ENCODE data around the gene POMC. TPM values are rescaled to one million over a fixed set of nuclear protein-coding genes. Genes with fewer than 3 reads are reported as not detected.

POMC gene
- total and polyA plus RNA-seq, 7 experiments from 2014 or later = 3.5 to 10.1 (median 4.3) TPM

- no peak for ATAC-seq
- no peak overlapping the region for H3K27ac ChIP-seq (ENCODE audit: low read depth, low read length)
- Mint-ChIP-seq H3K9me3 (no peaks in the 10 kb centered on the region), H3K27ac (no peak overlapping the region), H3K4me3 (no peak overlapping the region), H3K36me3 (no peaks in the 10 kb centered on the region), H3K27me3 (peaks cover 0 to 29% (median 0%) of the 10 kb centered on the region in 5 donors), H3K4me1 (peaks cover 0 to 3% (median 0%) of the 10 kb centered on the region in 7 donors)
- H3K4me3 ChIP-seq (ENCODE audit: low read length) = no peak overlapping the region
- intact Hi-C loops (cut with micrococcal nuclease) = no loop called here
- CTCF ChIA-PET = interaction anchor here (0.6 kb wide), 2 partner anchors 55 to 59 kb away, joined by 3 to 5 read pairs; no protein-coding TSS in a partner anchor
- H3K36me3 ChIP-seq (ENCODE audit: control insufficient read depth in 2 of 3, insufficient read depth in 3 of 3, low read length in 3 of 3) = no peaks in the 10 kb centered on the region
- POLR2A ChIA-PET = no interaction called here
- DNase-seq = no peak
- peaks cover 0 to 3% of the 10 kb centered on the region in 2 donors for H3K27me3 ChIP-seq (ENCODE audit: control insufficient read depth in 2 of 2, insufficient read depth in 2 of 2, low read length in 2 of 2)
- H3K4me1 ChIP-seq (ENCODE audit: control insufficient read depth in 2 of 2, insufficient read depth in 2 of 2, low read length in 2 of 2) = no peaks in the 10 kb centered on the region
- no peaks in the 10 kb centered on the region for H3K9me3 ChIP-seq (ENCODE audit: control insufficient read depth in 2 of 3, low read length in 3 of 3)
These were observed 19.5 kb upstream of the POMC start for GRCh38 chr2:25187729-25188350.

GRCh38 chr2:25184254-25184653 lies 15.9 kb upstream of the POMC start:
- POLR2A ChIA-PET = no interaction called here
- Histone ChIP-seq H3K4me3 (ENCODE audit: low read length) (no peak overlapping the region), H3K9me3 (ENCODE audit: control insufficient read depth in 2 of 3, low read length in 3 of 3) (no peaks in the 10 kb centered on the region), H3K36me3 (ENCODE audit: control insufficient read depth in 2 of 3, insufficient read depth in 3 of 3, low read length in 3 of 3) (no peaks in the 10 kb centered on the region), H3K27ac (ENCODE audit: low read depth, low read length) (no peak overlapping the region), H3K4me1 (ENCODE audit: control insufficient read depth in 2 of 2, insufficient read depth in 2 of 2, low read length in 2 of 2) (no peaks in the 10 kb centered on the region), H3K27me3 (ENCODE audit: control insufficient read depth in 2 of 2, insufficient read depth in 2 of 2, low read length in 2 of 2) (peaks cover 0 to 3% of the 10 kb centered on the region in 2 donors)
- ATAC-seq (no peak), DNase-seq (no peak)
- intact Hi-C loops (cut with micrococcal nuclease) = no loop called here
- CTCF ChIA-PET = interaction anchor here (0.7 kb wide), 1 partner anchor 914 kb away, joined by 3 read pairs; no protein-coding TSS in a partner anchor
- H3K36me3 Mint-ChIP-seq = no peaks in the 10 kb centered on the region
- H3K4me3 Mint-ChIP-seq = no peak overlapping the region
- H3K27me3 Mint-ChIP-seq = peaks cover 0 to 27% (median 0%) of the 10 kb centered on the region in 5 donors
- peaks cover 0 to 3% (median 0%) of the 10 kb centered on the region in 11 donors for H3K9me3 Mint-ChIP-seq
- peaks cover 0 to 3% (median 0%) of the 10 kb centered on the region in 7 donors for H3K4me1 Mint-ChIP-seq
- H3K27ac Mint-ChIP-seq = no peak overlapping the region

- POLR2A ChIA-PET = no interaction called here
These were observed 10.6 kb upstream of the POMC start for GRCh38 chr2:25178976-25179375.

GRCh38 chr2:25177211-25177611 lies 8.8 kb upstream of the POMC start:
- intact Hi-C loops (cut with micrococcal nuclease) = no loop called here
- DNase-seq (no peak), ATAC-seq (no peak)
- no peaks in the 10 kb centered on the region for H3K36me3 ChIP-seq (ENCODE audit: control insufficient read depth in 2 of 3, insufficient read depth in 3 of 3, low read length in 3 of 3)
- CTCF ChIA-PET = no interaction called here
- no peak overlapping the region for H3K4me3 ChIP-seq (ENCODE audit: low read length)
- Mint-ChIP-seq H3K27ac (no peak overlapping the region), H3K4me1 (peaks cover 0 to 6% (median 3%) of the 10 kb centered on the region in 7 donors), H3K9me3 (peaks cover 0 to 3% (median 0%) of the 10 kb centered on the region in 11 donors), H3K36me3 (peaks cover 0 to 1% (median 0%) of the 10 kb centered on the region in 5 donors), H3K27me3 (peaks cover 15 to 37% (median 18%) of the 10 kb centered on the region in 5 donors), H3K4me3 (no peak overlapping the region)
- no peaks in the 10 kb centered on the region for H3K4me1 ChIP-seq (ENCODE audit: control insufficient read depth in 2 of 2, insufficient read depth in 2 of 2, low read length in 2 of 2)
- H3K27me3 ChIP-seq (ENCODE audit: control insufficient read depth in 2 of 2, insufficient read depth in 2 of 2, low read length in 2 of 2) = no peaks in the 10 kb centered on the region
- H3K9me3 ChIP-seq (ENCODE audit: control insufficient read depth in 2 of 3, low read length in 3 of 3) = no peaks in the 10 kb centered on the region
- POLR2A ChIA-PET = no interaction called here
- no peak overlapping the region for H3K27ac ChIP-seq (ENCODE audit: low read depth, low read length)

More at GRCh38 chr2:25178976-25179375, 10.6 kb upstream of the POMC start:
- Histone ChIP-seq H3K27ac (ENCODE audit: low read depth, low read length) (no peak overlapping the region), H3K36me3 (ENCODE audit: control insufficient read depth in 2 of 3, insufficient read depth in 3 of 3, low read length in 3 of 3) (no peaks in the 10 kb centered on the region), H3K4me1 (ENCODE audit: control insufficient read depth in 2 of 2, insufficient read depth in 2 of 2, low read length in 2 of 2) (no peaks in the 10 kb centered on the region), H3K9me3 (ENCODE audit: control insufficient read depth in 2 of 3, low read length in 3 of 3) (no peaks in the 10 kb centered on the region), H3K27me3 (ENCODE audit: control insufficient read depth in 2 of 2, insufficient read depth in 2 of 2, low read length in 2 of 2) (no peaks in the 10 kb centered on the region), H3K4me3 (ENCODE audit: low read length) (no peak overlapping the region)
- ATAC-seq = no peak
- H3K9me3 Mint-ChIP-seq = peaks cover 0 to 3% (median 0%) of the 10 kb centered on the region in 11 donors
- CTCF ChIA-PET = interaction anchor here (0.6 kb wide), 1 partner anchor 134 kb away, joined by 6 read pairs; no protein-coding TSS in a partner anchor
- no peaks in the 10 kb centered on the region for H3K36me3 Mint-ChIP-seq
- no peak overlapping the region for H3K4me3 Mint-ChIP-seq
- DNase-seq = no peak
- H3K27me3 Mint-ChIP-seq = peaks cover 5 to 31% (median 18%) of the 10 kb centered on the region in 5 donors
- intact Hi-C loops (cut with micrococcal nuclease) = no loop called here
- H3K27ac Mint-ChIP-seq = no peak overlapping the region
- H3K4me1 Mint-ChIP-seq = no peaks in the 10 kb centered on the region

- H3K27ac Mint-ChIP-seq = no peak overlapping the region
- intact Hi-C loops (cut with micrococcal nuclease) = no loop called here
- Histone ChIP-seq H3K9me3 (ENCODE audit: control insufficient read depth in 2 of 3, low read length in 3 of 3) (no peaks in the 10 kb centered on the region), H3K27me3 (ENCODE audit: control insufficient read depth in 2 of 2, insufficient read depth in 2 of 2, low read length in 2 of 2) (no peaks in the 10 kb centered on the region), H3K4me1 (ENCODE audit: control insufficient read depth in 2 of 2, insufficient read depth in 2 of 2, low read length in 2 of 2) (no peaks in the 10 kb centered on the region), H3K36me3 (ENCODE audit: control insufficient read depth in 2 of 3, insufficient read depth in 3 of 3, low read length in 3 of 3) (no peaks in the 10 kb centered on the region), H3K4me3 (ENCODE audit: low read length) (no peak overlapping the region), H3K27ac (ENCODE audit: low read depth, low read length) (no peak overlapping the region)
- peaks cover 0 to 1% (median 0%) of the 10 kb centered on the region in 5 donors for H3K36me3 Mint-ChIP-seq
- H3K9me3 Mint-ChIP-seq = no peaks in the 10 kb centered on the region
- ChIA-PET CTCF (no interaction called here), POLR2A (no interaction called here)
- DNase-seq (no peak), ATAC-seq (no peak)
- H3K27me3 Mint-ChIP-seq = peaks cover 15 to 40% (median 21%) of the 10 kb centered on the region in 5 donors
- H3K4me1 Mint-ChIP-seq = peaks cover 0 to 6% (median 3%) of the 10 kb centered on the region in 7 donors
- no peak overlapping the region for H3K4me3 Mint-ChIP-seq
These were observed 8.3 kb upstream of the POMC start for GRCh38 chr2:25176541-25177181.

- peaks cover 0 to 6% (median 3%) of the 10 kb centered on the region in 7 donors for H3K4me1 Mint-ChIP-seq
- no peaks in the 10 kb centered on the region for H3K9me3 ChIP-seq (ENCODE audit: control insufficient read depth in 2 of 3, low read length in 3 of 3)
- H3K4me3 ChIP-seq (ENCODE audit: low read length) = no peak overlapping the region
- H3K36me3 Mint-ChIP-seq = peaks cover 0 to 1% (median 0%) of the 10 kb centered on the region in 5 donors
- no peak overlapping the region for H3K4me3 Mint-ChIP-seq
- H3K36me3 ChIP-seq (ENCODE audit: control insufficient read depth in 2 of 3, insufficient read depth in 3 of 3, low read length in 3 of 3) = no peaks in the 10 kb centered on the region
- DNase-seq = no peak
- ChIA-PET POLR2A (no interaction called here), CTCF (no interaction called here)
- H3K27me3 ChIP-seq (ENCODE audit: control insufficient read depth in 2 of 2, insufficient read depth in 2 of 2, low read length in 2 of 2) = no peaks in the 10 kb centered on the region
- no peak overlapping the region for H3K27ac ChIP-seq (ENCODE audit: low read depth, low read length)
- no peak for ATAC-seq
- no peak overlapping the region for H3K27ac Mint-ChIP-seq
- no peaks in the 10 kb centered on the region for H3K9me3 Mint-ChIP-seq
- intact Hi-C loops (cut with micrococcal nuclease) = no loop called here
- peaks cover 15 to 44% (median 23%) of the 10 kb centered on the region in 5 donors for H3K27me3 Mint-ChIP-seq
- no peaks in the 10 kb centered on the region for H3K4me1 ChIP-seq (ENCODE audit: control insufficient read depth in 2 of 2, insufficient read depth in 2 of 2, low read length in 2 of 2)
These were observed 7.8 kb upstream of the POMC start for GRCh38 chr2:25176138-25176537.
